ENCODE measurements around the gene PSME1. TPM values are rescaled to one million over a fixed set of nuclear protein-coding genes. Genes with fewer than 3 reads are reported as not detected.

The PSME1 gene
- total and polyA plus RNA-seq, 3 experiments from 2014 or later = 343 to 1,041 (median 347) TPM

- POLR2A ChIA-PET = interaction anchor here (0.9 to 2.5 kb wide), 7 partner anchors 12 to 54 kb away, joined by 3 to 23 read pairs (median 12); partner anchors contain the start of genes CHMP4A, DCAF11, EMC9 and NRL
- Histone ChIP-seq H3K36me3 (ENCODE audit: insufficient read depth, low read length) (peaks cover 46% of the 10 kb centered on the region), H3K27me3 (ENCODE audit: insufficient read depth, low read length, poor library complexity, severe bottlenecking) (no peaks in the 10 kb centered on the region), H3K4me3 (ENCODE audit: low read length) (no peak overlapping the region), H3K9me3 (ENCODE audit: low read length) (no peaks in the 10 kb centered on the region), H3K4me1 (ENCODE audit: insufficient read depth, low read length) (peaks cover 39% of the 10 kb centered on the region), H3K27ac (ENCODE audit: low read depth, low read length) (peak overlapping the region; percentile 96)
- no peaks in the 10 kb centered on the region for H3K9me3 Mint-ChIP-seq
- no peak for DNase-seq
- peak overlapping the region in 4 of 7 donors; percentile 15 to 79 (median 46) for H3K4me3 Mint-ChIP-seq
- peaks cover 0 to 3% of the 10 kb centered on the region in 2 donors for H3K27me3 Mint-ChIP-seq
- peaks cover 34 to 47% (median 42%) of the 10 kb centered on the region in 3 donors for H3K4me1 Mint-ChIP-seq
- H3K36me3 Mint-ChIP-seq = peaks cover 26 to 82% (median 28%) of the 10 kb centered on the region in 3 donors
- H3K27ac Mint-ChIP-seq = peak overlapping the region; percentile 54 to 100 (median 88)
- CTCF ChIA-PET = interaction anchor here (0.8 to 5.2 kb wide), 25 partner anchors 9 to 281 kb away, joined by 3 to 50 read pairs (median 13); partner anchors contain the start of genes CHMP4A, DCAF11, DHRS1 and EMC9
Measured at GRCh38 chr14:24159777-24160498, 23.9 kb downstream of the PSME1 start.

DNA sequence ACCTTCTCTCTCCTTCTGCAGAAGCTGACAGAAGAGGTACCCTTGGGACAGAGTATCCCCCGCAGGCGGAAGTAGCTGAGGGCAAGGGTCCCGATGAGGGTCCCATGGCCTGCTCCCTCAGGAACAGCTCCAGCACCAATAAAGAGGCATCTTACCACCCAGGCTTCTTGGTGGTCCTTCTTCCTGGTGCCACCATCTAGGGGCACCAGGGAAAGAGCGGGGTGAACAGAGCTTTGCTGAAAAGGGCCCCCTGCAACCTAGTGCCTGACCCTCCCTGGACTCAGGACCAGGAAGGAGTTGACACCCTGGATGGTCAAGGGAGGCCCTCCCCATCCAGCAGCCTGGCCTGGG, 24.5 kb downstream of the PSME1 start:
- peak overlapping the region; percentile 96 for H3K27ac ChIP-seq (ENCODE audit: low read depth, low read length)
- Mint-ChIP-seq H3K4me3 (peak overlapping the region in 3 of 7 donors; percentile 15 to 98 (median 31)), H3K9me3 (no peaks in the 10 kb centered on the region), H3K27me3 (peaks cover 0 to 3% of the 10 kb centered on the region in 2 donors), H3K27ac (peak overlapping the region; percentile 54 to 100 (median 99)), H3K4me1 (peaks cover 39 to 53% (median 46%) of the 10 kb centered on the region in 3 donors), H3K36me3 (peaks cover 28 to 82% (median 29%) of the 10 kb centered on the region in 3 donors)
- peaks cover 41% of the 10 kb centered on the region for H3K4me1 ChIP-seq (ENCODE audit: insufficient read depth, low read length)
- no peaks in the 10 kb centered on the region for H3K27me3 ChIP-seq (ENCODE audit: insufficient read depth, low read length, poor library complexity, severe bottlenecking)
- H3K36me3 ChIP-seq (ENCODE audit: insufficient read depth, low read length) = peaks cover 46% of the 10 kb centered on the region
- ChIA-PET POLR2A (interaction anchor here (0.9 to 2.5 kb wide), 9 partner anchors 12 to 82 kb away, joined by 3 to 23 read pairs (median 11); partner anchors contain the start of genes CHMP4A, DCAF11, EMC9 and NRL), CTCF (interaction anchor here (1.0 to 5.2 kb wide), 33 partner anchors 9 to 280 kb away, joined by 3 to 50 read pairs (median 5); partner anchors contain the start of genes CHMP4A, DCAF11, DHRS1 and EMC9)
- H3K4me3 ChIP-seq (ENCODE audit: low read length) = no peak overlapping the region
- no peaks in the 10 kb centered on the region for H3K9me3 ChIP-seq (ENCODE audit: low read length)
- DNase-seq = no peak

GRCh38 chr14:24160850-24161804, 25.1 kb downstream of the PSME1 start, which contains the start of gene IRF9:
Gene IRF9 (plus strand): TSS chr14:24161265. CDS start chr14:24162145, 880 bp downstream.
- H3K4me3 Mint-ChIP-seq = peak within 1 kb of the TSS; percentile 89 to 100 (median 98)
- peaks cover 47% of the 10 kb centered on the region for H3K36me3 ChIP-seq (ENCODE audit: insufficient read depth, low read length)
- peaks cover 40 to 56% (median 49%) of the 10 kb centered on the region in 3 donors for H3K4me1 Mint-ChIP-seq
- H3K36me3 Mint-ChIP-seq = peaks cover 23 to 83% (median 28%) of the 10 kb centered on the region in 3 donors
- peak within 1 kb of the TSS; percentile 84 to 100 (median 99) for H3K27ac Mint-ChIP-seq
- CTCF ChIA-PET = interaction anchor here (0.7 to 5.2 kb wide), 40 partner anchors 10 to 280 kb away, joined by 3 to 50 read pairs (median 4); partner anchors contain the start of genes CHMP4A, DCAF11, DHRS1 and EMC9
- peak within 1 kb of the TSS; percentile 96 for H3K27ac ChIP-seq (ENCODE audit: low read depth, low read length)
- peak; percentile 93 to 97 (median 96) for DNase-seq
- POLR2A ChIA-PET = interaction anchor here (0.5 to 2.5 kb wide), 15 partner anchors 10 to 289 kb away, joined by 3 to 23 read pairs (median 5); partner anchors contain the start of genes CHMP4A, DCAF11, EMC9 and IPO4
- H3K27me3 ChIP-seq (ENCODE audit: insufficient read depth, low read length, poor library complexity, severe bottlenecking) = no peaks in the 10 kb centered on the region
- H3K4me1 ChIP-seq (ENCODE audit: insufficient read depth, low read length) = peaks cover 41% of the 10 kb centered on the region
- peaks cover 0 to 3% of the 10 kb centered on the region in 2 donors for H3K27me3 Mint-ChIP-seq
- no peaks in the 10 kb centered on the region for H3K9me3 Mint-ChIP-seq
- H3K4me3 ChIP-seq (ENCODE audit: low read length) = peak within 1 kb of the TSS; percentile 99
- no peaks in the 10 kb centered on the region for H3K9me3 ChIP-seq (ENCODE audit: low read length)

DNA sequence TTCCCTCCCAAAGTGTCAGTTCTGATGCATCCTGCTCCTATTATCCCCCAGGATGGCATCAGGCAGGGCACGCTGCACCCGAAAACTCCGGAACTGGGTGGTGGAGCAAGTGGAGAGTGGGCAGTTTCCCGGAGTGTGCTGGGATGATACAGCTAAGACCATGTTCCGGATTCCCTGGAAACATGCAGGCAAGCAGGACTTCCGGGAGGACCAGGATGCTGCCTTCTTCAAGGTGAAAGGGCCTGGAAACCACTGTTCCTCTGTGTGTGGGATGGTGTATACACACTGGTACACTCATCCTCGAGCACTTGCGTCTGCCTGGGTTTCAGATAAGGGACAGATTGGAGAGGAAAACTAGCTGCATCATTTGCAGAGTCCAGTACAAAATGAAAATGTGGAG, 26.1 kb downstream of the PSME1 start:
- peaks cover 19 to 86% (median 26%) of the 10 kb centered on the region in 3 donors for H3K36me3 Mint-ChIP-seq
- H3K4me3 ChIP-seq (ENCODE audit: low read length) = peak overlapping the region; percentile 99
- ChIA-PET POLR2A (interaction anchor here (0.8 to 2.4 kb wide), 6 partner anchors 9 to 53 kb away, joined by 3 to 23 read pairs (median 6); partner anchors contain the start of genes DCAF11, IPO4, MDP1 and NRL), CTCF (interaction anchor here (0.9 to 5.2 kb wide), 18 partner anchors 9 to 108 kb away, joined by 3 to 50 read pairs (median 22); partner anchors contain the start of genes CHMP4A, DCAF11, EMC9 and IPO4)
- H3K27ac Mint-ChIP-seq = peak overlapping the region; percentile 84 to 100 (median 99)
- peak overlapping the region; percentile 89 to 100 (median 98) for H3K4me3 Mint-ChIP-seq
- peak overlapping the region; percentile 96 for H3K27ac ChIP-seq (ENCODE audit: low read depth, low read length)
- H3K27me3 ChIP-seq (ENCODE audit: insufficient read depth, low read length, poor library complexity, severe bottlenecking) = no peaks in the 10 kb centered on the region
- H3K4me1 Mint-ChIP-seq = peaks cover 42 to 56% (median 54%) of the 10 kb centered on the region in 3 donors
- H3K27me3 Mint-ChIP-seq = peaks cover 0 to 3% of the 10 kb centered on the region in 2 donors
- H3K36me3 ChIP-seq (ENCODE audit: insufficient read depth, low read length) = peaks cover 54% of the 10 kb centered on the region
- peaks cover 41% of the 10 kb centered on the region for H3K4me1 ChIP-seq (ENCODE audit: insufficient read depth, low read length)
- H3K9me3 ChIP-seq (ENCODE audit: low read length) = no peaks in the 10 kb centered on the region
- no peak for DNase-seq
- H3K9me3 Mint-ChIP-seq = no peaks in the 10 kb centered on the region

GRCh38 chr14:24164518-24164991, 28.6 kb downstream of the PSME1 start:
- H3K9me3 ChIP-seq (ENCODE audit: low read length) = no peaks in the 10 kb centered on the region
- no peak overlapping the region for H3K27ac ChIP-seq (ENCODE audit: low read depth, low read length)
- DNase-seq = no peak
- Mint-ChIP-seq H3K4me1 (peaks cover 47 to 66% (median 61%) of the 10 kb centered on the region in 3 donors), H3K27me3 (peaks cover 0 to 5% of the 10 kb centered on the region in 2 donors), H3K36me3 (peaks cover 23 to 82% (median 35%) of the 10 kb centered on the region in 3 donors), H3K9me3 (no peaks in the 10 kb centered on the region), H3K27ac (peak overlapping the region in 4 of 8 donors; percentile 79 to 96 (median 86)), H3K4me3 (peak overlapping the region in 2 of 7 donors; percentile 58 to 74)
- H3K36me3 ChIP-seq (ENCODE audit: insufficient read depth, low read length) = peaks cover 56% of the 10 kb centered on the region
- H3K27me3 ChIP-seq (ENCODE audit: insufficient read depth, low read length, poor library complexity, severe bottlenecking) = no peaks in the 10 kb centered on the region
- no peak overlapping the region for H3K4me3 ChIP-seq (ENCODE audit: low read length)
- POLR2A ChIA-PET = no interaction called here
- peaks cover 41% of the 10 kb centered on the region for H3K4me1 ChIP-seq (ENCODE audit: insufficient read depth, low read length)
- CTCF ChIA-PET = interaction anchor here (0.9 to 1.2 kb wide), 2 partner anchors 28 to 74 kb away, joined by 3 read pairs; partner anchors contain the start of gene PSME1

DNA sequence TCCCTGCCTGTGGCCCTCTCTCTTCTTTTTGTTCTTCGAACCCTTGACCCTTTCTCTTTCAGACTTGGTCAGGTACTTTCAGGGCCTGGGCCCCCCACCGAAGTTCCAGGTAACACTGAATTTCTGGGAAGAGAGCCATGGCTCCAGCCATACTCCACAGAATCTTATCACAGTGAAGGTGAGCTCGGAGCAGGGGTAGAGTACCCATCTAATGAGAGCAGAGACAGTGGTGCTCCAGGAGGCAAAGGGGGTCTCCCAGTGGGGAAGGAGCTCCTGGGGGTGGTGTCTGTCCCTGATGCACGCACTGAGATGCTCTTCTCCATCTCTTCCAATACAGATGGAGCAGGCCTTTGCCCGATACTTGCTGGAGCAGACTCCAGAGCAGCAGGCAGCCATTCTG, 29.8 kb downstream of the PSME1 start:
- peaks cover 0 to 5% of the 10 kb centered on the region in 2 donors for H3K27me3 Mint-ChIP-seq
- H3K9me3 Mint-ChIP-seq = no peaks in the 10 kb centered on the region
- no peaks in the 10 kb centered on the region for H3K27me3 ChIP-seq (ENCODE audit: insufficient read depth, low read length, poor library complexity, severe bottlenecking)
- H3K27ac Mint-ChIP-seq = peak overlapping the region in 1 of 8 donors; percentile 38
- no peak for DNase-seq
- peaks cover 23 to 78% (median 35%) of the 10 kb centered on the region in 3 donors for H3K36me3 Mint-ChIP-seq
- H3K4me1 Mint-ChIP-seq = peaks cover 46 to 62% (median 57%) of the 10 kb centered on the region in 3 donors
- no peak overlapping the region for H3K4me3 ChIP-seq (ENCODE audit: low read length)
- H3K9me3 ChIP-seq (ENCODE audit: low read length) = no peaks in the 10 kb centered on the region
- peaks cover 49% of the 10 kb centered on the region for H3K36me3 ChIP-seq (ENCODE audit: insufficient read depth, low read length)
- ChIA-PET POLR2A (no interaction called here), CTCF (interaction anchor here (1.2 kb wide), 1 partner anchor 75 kb away, joined by 3 read pairs; no protein-coding TSS in a partner anchor)
- H3K4me1 ChIP-seq (ENCODE audit: insufficient read depth, low read length) = peaks cover 35% of the 10 kb centered on the region
- no peak overlapping the region for H3K27ac ChIP-seq (ENCODE audit: low read depth, low read length)
- peak overlapping the region in 2 of 7 donors; percentile 26 to 53 for H3K4me3 Mint-ChIP-seq
